Endothelial cell of umbilical vein (primary cell): ENCODE results near the gene DAPK2. TPM values are rescaled to one million over a fixed set of nuclear protein-coding genes. Genes with fewer than 3 reads are reported as not detected.

Source experiments
- BruUV-seq: library from RNA; stranded (reverse); fragments of 400-500 nt; replicated peaks from 2 replicates; lab custom pipeline; 2021; lab: Mats Ljungman, UMichigan
- CTCF ChIA-PET: fragments of 300-600, 350-600 bp; sonication (Branson Sonifier 250); formaldehyde crosslinking; loops from one replicate; lab custom pipeline; 2021; ENCODE audit warnings: antibody characterized with exemption, inconsistent platforms; lab: Charles Lee
- POLR2A ChIA-PET: fragments of 300-600, 350-600 bp; sonication (Branson Sonifier 250); formaldehyde crosslinking; loops from one replicate; lab custom pipeline; 2021; ENCODE audit warnings: antibody characterized with exemption, inconsistent platforms; lab: Charles Lee
- DNase-seq: peaks from one replicate; pipeline ENCODE4 v3.0.0-alpha.2; 2011; ENCODE audit warnings: low read depth, low spot score
- FAIRE-seq: peaks from 2 replicates; lab custom pipeline; 2011; peaks lifted over from hg19 to GRCh38; lab: Jason Lieb, UNC
- H2AFZ ChIP-seq: 2 replicates; pipeline ENCODE4 v1.6.0; 2012; ENCODE audit warnings: low read depth, low read length, control low read depth, inconsistent platforms
- H3K27ac ChIP-seq: 2 replicates; pipeline ENCODE4 v1.5.1; 2011; ENCODE audit warnings: low read depth, mild to moderate bottlenecking, control low read depth, low read length, moderate library complexity; ENCODE audit not compliant: insufficient read depth
- H3K27me3 ChIP-seq, 2 experiments: 2 replicates each; pipeline versions ENCODE4 v1.6.0 to v1.6.1; 2011; ENCODE audit warnings: low read length in 2 of 2, mixed read lengths in 1 of 2; ENCODE audit not compliant: control insufficient read depth in 2 of 2, insufficient read depth in 2 of 2
- H3K36me3 ChIP-seq, 2 experiments: 2 replicates in 1 of 2; 3 replicates in 1 of 2; pipeline ENCODE4 v1.5.1; 2011; ENCODE audit warnings: low read length in 2 of 2, mild to moderate bottlenecking in 1 of 2, moderate library complexity in 1 of 2; ENCODE audit not compliant: control insufficient read depth in 2 of 2, insufficient read depth in 2 of 2; ENCODE audit errors: extremely low read depth in 1 of 2
- H3K4me1 ChIP-seq: 3 replicates; pipeline ENCODE4 v1.5.1; 2011; ENCODE audit warnings: mild to moderate bottlenecking, low read length; ENCODE audit not compliant: control insufficient read depth, insufficient read depth; ENCODE audit errors: extremely low read depth
- H3K4me2 ChIP-seq: 2 replicates; pipeline ENCODE4 v1.6.1; 2011; ENCODE audit warnings: low read length, control low read depth, mixed read lengths; ENCODE audit not compliant: insufficient read depth
- H3K4me3 ChIP-seq, 3 experiments: fragments of 200-600 bp in 1 of 3; sonication (generic), shearing (Covaris generic) in 1 of 3; replicated peaks in 1 of 3; 2 replicates each; pipeline ENCODE4 v1.5.1; 2011 to 2016; ENCODE audit warnings: control low read depth in 3 of 3, low read length in 3 of 3, mild to moderate bottlenecking in 2 of 3, inconsistent platforms in 1 of 3, low read depth in 1 of 3, moderate library complexity in 1 of 3; ENCODE audit not compliant: insufficient read depth in 1 of 3
- H3K79me2 ChIP-seq: 2 replicates; pipeline ENCODE4 v1.6.0; 2012; ENCODE audit warnings: low read length, inconsistent platforms; ENCODE audit not compliant: control insufficient read depth, insufficient read depth
- H3K9ac ChIP-seq: replicated peaks from 2 replicates; pipeline ENCODE3; 2011; ENCODE audit warnings: low read length, control low read depth; ENCODE audit not compliant: insufficient read depth; ENCODE audit errors: extremely low read depth
- H3K9me1 ChIP-seq: replicated peaks from 3 replicates; pipeline ENCODE4 v1.6.0; 2011; ENCODE audit warnings: mild to moderate bottlenecking, low read length; ENCODE audit not compliant: control insufficient read depth, insufficient read depth; ENCODE audit errors: extremely low read depth
- H3K9me3 ChIP-seq: replicated peaks from 2 replicates; pipeline ENCODE4 v1.5.1; 2012; ENCODE audit warnings: low read length, inconsistent platforms; ENCODE audit not compliant: control insufficient read depth, insufficient read depth
- H4K20me1 ChIP-seq: replicated peaks from 2 replicates; pipeline ENCODE3; 2011; ENCODE audit warnings: mild to moderate bottlenecking, low read length; ENCODE audit not compliant: control insufficient read depth, insufficient read depth; ENCODE audit errors: extremely low read depth
- CTCF ChIP-seq, 2 donors: IDR thresholded peaks; 1 replicate in 1 of 2; 2 replicates in 1 of 2; pipeline ENCODE4 v1.5.1; 2011; ENCODE audit warnings: low read length in 2 of 2, mild to moderate bottlenecking in 2 of 2, moderate library complexity in 2 of 2, control low read depth in 1 of 2, inconsistent platforms in 1 of 2, low read depth in 1 of 2; ENCODE audit not compliant: insufficient read depth in 1 of 2; ENCODE audit errors: extremely low read depth in 1 of 2
- FOS ChIP-seq: IDR thresholded peaks from 2 replicates; pipeline ENCODE4 v1.6.1; 2011; ENCODE audit warnings: mild to moderate bottlenecking, low read length, moderate library complexity, borderline replicate concordance; ENCODE audit not compliant: insufficient read depth
- GATA2 ChIP-seq: IDR thresholded peaks from 2 replicates; pipeline ENCODE4 v1.7.0; 2011; ENCODE audit warnings: low read depth, mild to moderate bottlenecking, moderate library complexity, mixed read lengths, low read length; ENCODE audit not compliant: insufficient read length, insufficient read depth
- JUN ChIP-seq: IDR thresholded peaks from 2 replicates; pipeline ENCODE4 v1.6.1; 2011; ENCODE audit warnings: borderline replicate concordance, low read depth; ENCODE audit not compliant: insufficient read length, insufficient read depth
- MAX ChIP-seq: IDR thresholded peaks from 2 replicates; pipeline ENCODE4 v1.6.1; 2011; ENCODE audit not compliant: insufficient read depth, insufficient read length
- MYC ChIP-seq: IDR thresholded peaks from one replicate; pipeline ENCODE4 v1.6.1; 2011; ENCODE audit warnings: mild to moderate bottlenecking, low read depth, low read length
- POLR2A ChIP-seq: IDR thresholded peaks from 2 replicates; pipeline ENCODE4 v1.6.1; 2012; ENCODE audit warnings: low read depth, mild to moderate bottlenecking, control low read depth, low read length
- POLR2AphosphoS5 ChIP-seq: IDR thresholded peaks from 2 replicates; pipeline ENCODE4 v1.6.1; 2012; ENCODE audit warnings: low read depth, mild to moderate bottlenecking, control low read depth, low read length, moderate library complexity; ENCODE audit not compliant: insufficient read depth
- dilution Hi-C: fragments of 300-500 bp; cut with MboI; formaldehyde crosslinking; loops from one replicate; pipeline ENCODE4 v1.15.0; 2019; ENCODE audit warnings: low sequenced_read_pairs; ENCODE audit not compliant: extremely low pct_ligation_motif_present
- intact Hi-C: fragments of 100-400 bp; cut with micrococcal nuclease; formaldehyde crosslinking; loops from one replicate; pipeline ENCODE4 v1.10.0; 2022
- polyA plus RNA-seq, 4 experiments: library from polyadenylated mRNA; depleted of rRNA in 3 of 4; stranded (reverse) in 3 of 4; unstranded in 1 of 4; fragments of >200 nt; gene quantifications; 2 replicates each; pipeline versions ENCODE4 v1.2.1 to v1.2.3, GENCODE V29; 2011 to 2012; ENCODE audit warnings: missing spikeins in 1 of 4
- total RNA-seq: library from RNA; stranded (reverse); gene quantifications from 2 replicates; pipeline ENCODE4 v1.2.3, GENCODE V29; 2021

The DAPK2 gene
- total and polyA plus RNA-seq, 2 donors (not counting 3 experiments of a cell fraction or from before 2014, with no cell fraction given): 2.8 to 6.7 TPM

- peak; percentile 93 for FAIRE-seq
These were observed 24.9 kb upstream of the DAPK2 start for GRCh38 chr15:64070965-64071851.

GRCh38 chr15:64070106-64070505, 23.8 kb upstream of the DAPK2 start:
- Histone ChIP-seq H3K4me1 (peaks cover 28% of the 10 kb centered on the region), H4K20me1 (no peaks in the 10 kb centered on the region), H3K4me3 (no peak overlapping the region), H2AFZ (no peak overlapping the region), H3K36me3 (no peaks in the 10 kb centered on the region), H3K27me3 (no peaks in the 10 kb centered on the region), H3K79me2 (no peaks in the 10 kb centered on the region), H3K9me1 (no peaks in the 10 kb centered on the region), H3K9me3 (no peaks in the 10 kb centered on the region), H3K4me2 (no peak overlapping the region), H3K27ac (no peak overlapping the region), H3K9ac (no peak overlapping the region)
- no TSS peak for BruUV-seq
- FAIRE-seq (no peak), DNase-seq (no peak)
- intact Hi-C loops (no loop called here), dilution Hi-C loops (no loop called here)
- ChIA-PET CTCF (interaction anchor here (0.6 to 6.9 kb wide), 8 partner anchors 9 to 828 kb away, joined by 3 to 180 read pairs (median 4); partner anchors contain the start of gene DAPK2), POLR2A (interaction anchor here (0.6 kb wide), 1 partner anchor 955 kb away, joined by 4 read pairs; no protein-coding TSS in a partner anchor)
- TF ChIP-seq FOS (no peak), MAX (no peak), CTCF (IDR thresholded peaks at IDR 0.05; ENCODE audit: extremely low read depth in 1 of 2, insufficient read depth in 1 of 2, low read depth in 1 of 2, low read length in 2 of 2) (no peak), POLR2A (no peak), JUN (no peak), MYC (no peak), POLR2AphosphoS5 (no peak)

More at GRCh38 chr15:64070965-64071851, 24.9 kb upstream of the DAPK2 start:
- Histone ChIP-seq H4K20me1 (no peaks in the 10 kb centered on the region), H3K9me1 (no peaks in the 10 kb centered on the region), H3K79me2 (no peaks in the 10 kb centered on the region), H3K4me2 (no peak overlapping the region), H2AFZ (no peak overlapping the region), H3K27ac (peak overlapping the region; percentile 60), H3K4me3 (no peak overlapping the region), H3K27me3 (no peaks in the 10 kb centered on the region), H3K9me3 (no peaks in the 10 kb centered on the region), H3K9ac (no peak overlapping the region), H3K36me3 (no peaks in the 10 kb centered on the region), H3K4me1 (peaks cover 28% of the 10 kb centered on the region)
- ChIA-PET POLR2A (interaction anchor here (0.5 to 1.4 kb wide), 4 partner anchors 23 to 954 kb away, joined by 4 to 8 read pairs (median 4); partner anchors contain the start of gene CIAO2A), CTCF (interaction anchor here (0.6 to 6.9 kb wide), 12 partner anchors 15 to 461 kb away, joined by 3 to 72 read pairs (median 4); partner anchors contain the start of genes CIAO2A and DAPK2)
- dilution Hi-C loops (no loop called here), intact Hi-C loops (no loop called here)
- no TSS peak for BruUV-seq
- peak; percentile 86 for DNase-seq
- TF ChIP-seq FOS (peak; percentile 72), MAX (peak; percentile 69), MYC (no peak), POLR2AphosphoS5 (no peak), JUN (peak; percentile 65), GATA2 (no peak)
